ENCODE data around the gene KISS1. TPM values are rescaled to one million over a fixed set of nuclear protein-coding genes. Genes with fewer than 3 reads are reported as not detected.

KISS1 gene
- total RNA-seq, 8 experiments from 2014 or later, result 0.62 to 1.1 TPM; not detected in 6

GRCh38 chr1:204181116-204181515 lies 15.2 kb downstream of the KISS1 start:
- ATAC-seq (replicated peaks in 6 of 8), result no peak
- WGBS, 10 experiments, result 17 to 36% (median 30%) methylated on average over 1 of the region's 1 CpG; no CpG with 5 or more reads in 7 of the 10 experiments
- Histone ChIP-seq H3K27ac (no peak overlapping the region), H3K4me1 (replicated peaks in 1 of 2) (peaks cover under 1 to 11% of the 10 kb centered on the region in 2 donors), H3K4me3 (no peak overlapping the region)
- in situ Hi-C loops (cut with MboI; ENCODE audit: low pct_unique_long_range_greater_than_20kb in 2 of 9, low sequenced_read_pairs in 9 of 9, unreplicated experiment in 9 of 9), result loop anchor here in 1 of 9 experiments (25.0 kb wide), 1 partner anchor 331 kb away; the partner anchor contains the start of gene MDM4

GRCh38 chr1:204180133-204180532 lies 16.2 kb downstream of the KISS1 start:
- in situ Hi-C loops (cut with MboI; ENCODE audit: low pct_unique_long_range_greater_than_20kb in 2 of 9, low sequenced_read_pairs in 9 of 9, unreplicated experiment in 9 of 9), result loop anchor here in 1 of 9 experiments (25.0 kb wide), 1 partner anchor 332 kb away; the partner anchor contains the start of gene MDM4
- WGBS, 10 experiments, result 37 to 68% (median 57%) methylated on average over 2 to 6 of the region's 6 CpGs; no CpG with 5 or more reads in 2 of the 10 experiments
- no peak overlapping the region for H3K27ac ChIP-seq
- peak in 1 of 8 experiments; percentile 7 for ATAC-seq (replicated peaks in 6 of 8)
- no peak overlapping the region for H3K4me3 ChIP-seq
- H3K4me1 ChIP-seq (replicated peaks in 1 of 2), result peaks cover 3 to 9% of the 10 kb centered on the region in 2 donors

GRCh38 chr1:204178487-204179281 lies 17.6 kb downstream of the KISS1 start:
- in situ Hi-C loops (cut with MboI; ENCODE audit: low pct_unique_long_range_greater_than_20kb in 2 of 9, low sequenced_read_pairs in 9 of 9, unreplicated experiment in 9 of 9), result loop anchor here in 1 of 9 experiments (25.0 kb wide), 1 partner anchor 334 kb away; the partner anchor contains the start of gene MDM4
- no peak for ATAC-seq (replicated peaks in 6 of 8)
- 17 to 100% (median 81%) methylated on average over 1 to 7 of the region's 7 CpGs; no CpG with 5 or more reads in 3 of the 10 experiments for WGBS, 10 experiments
- Histone ChIP-seq H3K4me1 (replicated peaks in 1 of 2) (peaks cover 3 to 9% of the 10 kb centered on the region in 2 donors), H3K4me3 (no peak overlapping the region), H3K27ac (no peak overlapping the region)

- H3K4me1 ChIP-seq (replicated peaks in 1 of 2), result peaks cover 3 to 9% of the 10 kb centered on the region in 2 donors
- peak in 5 of 8 experiments; percentile 17 to 42 (median 31) for ATAC-seq (replicated peaks in 6 of 8)
- 0 to 78% (median 33%) methylated on average over 2 to 4 of the region's 4 CpGs; no CpG with 5 or more reads in 2 of the 10 experiments for WGBS, 10 experiments
- H3K4me3 ChIP-seq, result no peak overlapping the region
- in situ Hi-C loops (cut with MboI; ENCODE audit: low pct_unique_long_range_greater_than_20kb in 2 of 9, low sequenced_read_pairs in 9 of 9, unreplicated experiment in 9 of 9), result loop anchor here in 1 of 9 experiments (25.0 kb wide), 1 partner anchor 335 kb away; the partner anchor contains the start of gene MDM4
- H3K27ac ChIP-seq, result peak overlapping the region in 1 of 2 donors; percentile 47
These were observed 19.2 kb downstream of the KISS1 start for GRCh38 chr1:204177133-204177532.

- H3K27ac ChIP-seq, result no peak overlapping the region
- no peak for ATAC-seq (replicated peaks in 6 of 8)
- in situ Hi-C loops (cut with MboI; ENCODE audit: low pct_unique_long_range_greater_than_20kb in 2 of 9, low sequenced_read_pairs in 9 of 9, unreplicated experiment in 9 of 9), result loop anchor here in 1 of 9 experiments (25.0 kb wide), 1 partner anchor 336 kb away; the partner anchor contains the start of gene MDM4
- peaks cover 3 to 9% of the 10 kb centered on the region in 2 donors for H3K4me1 ChIP-seq (replicated peaks in 1 of 2)
- WGBS, 10 experiments, result 51 to 100% (median 76%) methylated on average over 1 to 5 of the region's 5 CpGs
- no peak overlapping the region for H3K4me3 ChIP-seq
These were observed 20.2 kb downstream of the KISS1 start for GRCh38 chr1:204176049-204176448.

GRCh38 chr1:204174958-204175357 lies 21.3 kb downstream of the KISS1 start:
- H3K4me1 ChIP-seq (replicated peaks in 1 of 2), result peaks cover 3 to 9% of the 10 kb centered on the region in 2 donors
- no peak overlapping the region for H3K27ac ChIP-seq
- no peak for ATAC-seq (replicated peaks in 6 of 8)
- WGBS, 10 experiments, result 49 to 100% (median 78%) methylated on average over 1 to 3 of the region's 3 CpGs
- in situ Hi-C loops (cut with MboI; ENCODE audit: low pct_unique_long_range_greater_than_20kb in 2 of 9, low sequenced_read_pairs in 9 of 9, unreplicated experiment in 9 of 9), result loop anchor here in 6 of 9 experiments (25.0 kb wide), 2 partner anchors 187 to 337 kb away; partner anchors contain the start of genes PLEKHA6 (in 6 of the 6) and MDM4 (in 2 of the 6)
- H3K4me3 ChIP-seq, result no peak overlapping the region

GRCh38 chr1:204172404-204173029 lies 23.8 kb downstream of the KISS1 start:
- H3K4me3 ChIP-seq, result no peak overlapping the region
- H3K4me1 ChIP-seq (replicated peaks in 1 of 2), result peaks cover 3 to 7% of the 10 kb centered on the region in 2 donors
- no peak overlapping the region for H3K27ac ChIP-seq
- 63 to 90% (median 80%) methylated on average over 1 to 2 of the region's 2 CpGs; no CpG with 5 or more reads in 5 of the 10 experiments for WGBS, 10 experiments
- in situ Hi-C loops (cut with MboI; ENCODE audit: low pct_unique_long_range_greater_than_20kb in 2 of 9, low sequenced_read_pairs in 9 of 9, unreplicated experiment in 9 of 9), result loop anchor here in 6 of 9 experiments (25.0 kb wide), 2 partner anchors 190 to 340 kb away; partner anchors contain the start of genes PLEKHA6 (in 6 of the 6) and MDM4 (in 1 of the 6)
- ATAC-seq (replicated peaks in 6 of 8), result no peak

GRCh38 chr1:204171751-204172178 lies 24.5 kb downstream of the KISS1 start:
- Histone ChIP-seq H3K4me3 (no peak overlapping the region), H3K4me1 (replicated peaks in 1 of 2) (peaks cover 0 to 3% of the 10 kb centered on the region in 2 donors), H3K27ac (no peak overlapping the region)
- 0 to 80% (median 37%) methylated on average over 1 to 4 of the region's 4 CpGs; no CpG with 5 or more reads in 2 of the 10 experiments for WGBS, 10 experiments
- in situ Hi-C loops (cut with MboI; ENCODE audit: low pct_unique_long_range_greater_than_20kb in 2 of 9, low sequenced_read_pairs in 9 of 9, unreplicated experiment in 9 of 9), result loop anchor here in 6 of 9 experiments (25.0 kb wide), 2 partner anchors 191 to 341 kb away; partner anchors contain the start of genes PLEKHA6 (in 6 of the 6) and MDM4 (in 1 of the 6)
- no peak for ATAC-seq (replicated peaks in 6 of 8)

- H3K4me3 ChIP-seq, result no peak overlapping the region
- in situ Hi-C loops (cut with MboI; ENCODE audit: low pct_unique_long_range_greater_than_20kb in 2 of 9, low sequenced_read_pairs in 9 of 9, unreplicated experiment in 9 of 9), result loop anchor here in 6 of 9 experiments (25.0 kb wide), 2 partner anchors 192 to 342 kb away; partner anchors contain the start of genes PLEKHA6 (in 6 of the 6) and MDM4 (in 1 of the 6)
These were observed 25.7 kb downstream of the KISS1 start for GRCh38 chr1:204170494-204171155.

GRCh38 chr1:204169858-204170257 lies 26.4 kb downstream of the KISS1 start:
- Histone ChIP-seq H3K4me1 (replicated peaks in 1 of 2) (peaks cover 9 to 11% of the 10 kb centered on the region in 2 donors), H3K27ac (no peak overlapping the region), H3K4me3 (no peak overlapping the region)
- WGBS, 10 experiments, result 59 to 82% (median 74%) methylated on average over 2 to 4 of the region's 4 CpGs; no CpG with 5 or more reads in 2 of the 10 experiments
- ATAC-seq (replicated peaks in 6 of 8), result peak in 1 of 8 experiments; percentile 58
- in situ Hi-C loops (cut with MboI; ENCODE audit: low pct_unique_long_range_greater_than_20kb in 2 of 9, low sequenced_read_pairs in 9 of 9, unreplicated experiment in 9 of 9), result loop anchor here in 8 of 9 experiments (10.0 to 25.0 kb wide), 3 partner anchors 192 to 342 kb away; partner anchors contain the start of genes PLEKHA6 (in 6 of the 8) and MDM4 (in 1 of the 8)

More at GRCh38 chr1:204170494-204171155, 25.7 kb downstream of the KISS1 start:
- no peak for ATAC-seq (replicated peaks in 6 of 8)
- Histone ChIP-seq H3K27ac (no peak overlapping the region), H3K4me1 (replicated peaks in 1 of 2) (peaks cover 9 to 11% of the 10 kb centered on the region in 2 donors)
- WGBS, 10 experiments, result 33 to 100% (median 80%) methylated on average over 1 to 3 of the region's 3 CpGs; no CpG with 5 or more reads in 2 of the 10 experiments

GRCh38 chr1:204167730-204168129 lies 28.6 kb downstream of the KISS1 start:
- Histone ChIP-seq H3K4me3 (no peak overlapping the region), H3K4me1 (replicated peaks in 1 of 2) (peaks cover 9 to 12% of the 10 kb centered on the region in 2 donors), H3K27ac (no peak overlapping the region)
- in situ Hi-C loops (cut with MboI; ENCODE audit: low pct_unique_long_range_greater_than_20kb in 2 of 9, low sequenced_read_pairs in 9 of 9, unreplicated experiment in 9 of 9), result loop anchor here in 8 of 9 experiments (10.0 to 25.0 kb wide), 3 partner anchors 195 to 345 kb away; partner anchors contain the start of genes PLEKHA6 (in 6 of the 8) and MDM4 (in 1 of the 8)
- 27 to 93% (median 79%) methylated on average over 3 to 5 of the region's 5 CpGs; no CpG with 5 or more reads in 1 of the 10 experiments for WGBS, 10 experiments
- no peak for ATAC-seq (replicated peaks in 6 of 8)
